OCI-LY7 (cell line): Measurements from ENCODE around the gene DNAH8. TPM values are rescaled to one million over a fixed set of nuclear protein-coding genes. Genes with fewer than 3 reads are reported as not detected.

ENCODE experiments used
- BruUV-seq: library from RNA; stranded (reverse); fragments of 400-500 nt; replicated peaks from 2 replicates; lab custom pipeline; 2021; lab: Mats Ljungman, UMichigan
- CTCF ChIA-PET: fragments of 300-600 bp; sonication (Branson Sonifier 250); formaldehyde crosslinking; loops from one replicate; lab custom pipeline; 2022; ENCODE audit warnings: antibody characterized with exemption; ENCODE audit not compliant: unreplicated experiment; lab: Charles Lee
- POLR2A ChIA-PET: fragments of 300-600 bp; sonication (Branson Sonifier 250); formaldehyde crosslinking; loops from one replicate; lab custom pipeline; 2022; ENCODE audit warnings: antibody characterized with exemption; lab: Charles Lee
- DNase-seq: peaks from one replicate; pipeline ENCODE4 v3.0.0-alpha.2; 2015; ENCODE audit warnings: low spot score
- H2AFZ ChIP-seq: fragments of 200-600 bp; sonication (generic), shearing (Covaris generic); 2 replicates; pipeline ENCODE4 v1.6.1; 2014; ENCODE audit warnings: mild to moderate bottlenecking, antibody characterized with exemption, low read length, moderate library complexity
- H3K27ac ChIP-seq: fragments of 200-600 bp; sonication (generic); 2 replicates; pipeline ENCODE4 v1.5.1; 2014; ENCODE audit warnings: mixed run types, low read depth, mild to moderate bottlenecking, moderate library complexity, low read length, inconsistent platforms; ENCODE audit not compliant: poor library complexity, severe bottlenecking
- H3K36me3 ChIP-seq: fragments of 200-600 bp; sonication (generic); 2 replicates; pipeline ENCODE4 v1.6.1; 2014; ENCODE audit warnings: mild to moderate bottlenecking, antibody characterized with exemption, low read length, moderate library complexity, mixed read lengths; ENCODE audit not compliant: insufficient read depth
- H3K4me1 ChIP-seq: fragments of 200-600 bp; sonication (generic); 2 replicates; pipeline ENCODE4 v1.5.1; 2014; ENCODE audit warnings: mild to moderate bottlenecking, low read length; ENCODE audit not compliant: insufficient read depth, poor library complexity, severe bottlenecking
- H3K4me2 ChIP-seq: fragments of 200-600 bp; sonication (generic); 2 replicates; pipeline ENCODE4 v1.6.1; 2014; ENCODE audit warnings: mild to moderate bottlenecking, low read length
- H3K4me3 ChIP-seq: fragments of 200-600 bp; sonication (generic); 2 replicates; pipeline ENCODE4 v1.5.1; 2014; ENCODE audit warnings: mild to moderate bottlenecking, low read depth, low read length; ENCODE audit not compliant: poor library complexity, severe bottlenecking
- H3K79me2 ChIP-seq: fragments of 200-600 bp; sonication (generic); 2 replicates; pipeline ENCODE4 v1.6.1; 2016; ENCODE audit warnings: low read depth, mild to moderate bottlenecking, low read length, moderate library complexity, mixed read lengths; ENCODE audit not compliant: insufficient read depth
- H3K9me2 ChIP-seq: fragments of 200-600 bp; sonication (generic); 2 replicates; pipeline ENCODE4 v1.6.1; 2016; ENCODE audit warnings: mild to moderate bottlenecking, low read length, mixed read lengths; ENCODE audit not compliant: insufficient read depth
- H3K9me3 ChIP-seq: fragments of 200-600 bp; sonication (generic); 2 replicates; pipeline ENCODE4 v1.6.1; 2014; ENCODE audit warnings: mild to moderate bottlenecking, mixed run types, low read length, mixed read lengths
- H4K20me1 ChIP-seq: fragments of 200-600 bp; sonication (generic); 2 replicates; pipeline ENCODE4 v1.6.1; 2014; ENCODE audit warnings: mild to moderate bottlenecking, antibody characterized with exemption, low read length, moderate library complexity, mixed read lengths; ENCODE audit not compliant: insufficient read depth
- EZH2phosphoT487 ChIP-seq: fragments of 200-600 bp; sonication (generic); IDR thresholded peaks from 2 replicates; pipeline ENCODE4 v1.6.1; 2018; ENCODE audit warnings: low read depth, borderline replicate concordance, mild to moderate bottlenecking, mixed run types, antibody characterized with exemption, low read length, moderate library complexity, mixed read lengths
- intact Hi-C: fragments of 100-400 bp; cut with micrococcal nuclease; formaldehyde crosslinking; loops from one replicate; pipeline ENCODE4 v1.10.0; 2022; ENCODE audit not compliant: unreplicated experiment
- total RNA-seq, 2 experiments: library from RNA; depleted of rRNA in 1 of 2; stranded (reverse); fragments of >200 nt in 1 of 2; shearing (Covaris generic) in 1 of 2; gene quantifications; 2 replicates each; pipeline ENCODE4 v1.2.3, GENCODE V29; 2014 to 2022
- TF ChIP-seq, protein P1 (sequence below): fragments of 200-600 bp; sonication (generic); conservative IDR thresholded peaks from 2 replicates; pipeline ENCODE4 v1.5.1; 2014; ENCODE audit warnings: mild to moderate bottlenecking, antibody characterized with exemption, low read length, moderate library complexity, mixed read lengths

Gene DNAH8
- total RNA-seq, 2 experiments from 2014 or later: not detected

DNA sequence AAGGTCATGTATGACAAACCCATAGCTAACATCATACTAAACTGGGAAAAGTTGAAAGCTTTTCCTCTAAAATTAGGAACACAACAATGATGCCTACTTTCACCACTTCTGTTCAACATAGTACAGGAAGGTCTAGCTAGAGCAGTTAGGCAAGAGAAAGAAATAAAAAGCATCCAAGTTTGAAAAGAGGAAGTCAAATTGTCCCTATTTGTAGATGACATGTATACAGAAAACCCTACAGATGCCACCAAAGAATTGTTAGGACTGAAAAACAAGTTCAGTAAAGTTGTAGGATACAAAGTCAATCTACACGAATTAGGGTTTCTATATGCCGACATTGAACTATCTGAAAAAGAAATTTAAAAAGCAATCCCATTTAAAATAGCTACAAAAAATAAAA, 244.0 kb downstream of the DNAH8 start:
- no TSS peak for BruUV-seq
- no peak overlapping the region for H2AFZ ChIP-seq
- H3K4me1 ChIP-seq: no peaks in the 10 kb centered on the region
- no peak overlapping the region for H3K4me3 ChIP-seq
- H3K9me3 ChIP-seq: no peaks in the 10 kb centered on the region
- no peak for DNase-seq
- no peak for TF ChIP-seq EZH2phosphoT487
- TF ChIP-seq, protein P1, sequence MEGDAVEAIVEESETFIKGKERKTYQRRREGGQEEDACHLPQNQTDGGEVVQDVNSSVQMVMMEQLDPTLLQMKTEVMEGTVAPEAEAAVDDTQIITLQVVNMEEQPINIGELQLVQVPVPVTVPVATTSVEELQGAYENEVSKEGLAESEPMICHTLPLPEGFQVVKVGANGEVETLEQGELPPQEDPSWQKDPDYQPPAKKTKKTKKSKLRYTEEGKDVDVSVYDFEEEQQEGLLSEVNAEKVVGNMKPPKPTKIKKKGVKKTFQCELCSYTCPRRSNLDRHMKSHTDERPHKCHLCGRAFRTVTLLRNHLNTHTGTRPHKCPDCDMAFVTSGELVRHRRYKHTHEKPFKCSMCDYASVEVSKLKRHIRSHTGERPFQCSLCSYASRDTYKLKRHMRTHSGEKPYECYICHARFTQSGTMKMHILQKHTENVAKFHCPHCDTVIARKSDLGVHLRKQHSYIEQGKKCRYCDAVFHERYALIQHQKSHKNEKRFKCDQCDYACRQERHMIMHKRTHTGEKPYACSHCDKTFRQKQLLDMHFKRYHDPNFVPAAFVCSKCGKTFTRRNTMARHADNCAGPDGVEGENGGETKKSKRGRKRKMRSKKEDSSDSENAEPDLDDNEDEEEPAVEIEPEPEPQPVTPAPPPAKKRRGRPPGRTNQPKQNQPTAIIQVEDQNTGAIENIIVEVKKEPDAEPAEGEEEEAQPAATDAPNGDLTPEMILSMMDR: no peak
- no peaks in the 10 kb centered on the region for H4K20me1 ChIP-seq
- CTCF ChIA-PET: no interaction called here
- no peaks in the 10 kb centered on the region for H3K9me2 ChIP-seq
- no peaks in the 10 kb centered on the region for H3K79me2 ChIP-seq
- no peaks in the 10 kb centered on the region for H3K36me3 ChIP-seq
- intact Hi-C loops: no loop called here
- POLR2A ChIA-PET: interaction anchor here (0.6 kb wide), 1 partner anchor 91 kb away, joined by 4 read pairs; no protein-coding TSS in a partner anchor
- H3K4me2 ChIP-seq: no peak overlapping the region
- no peak overlapping the region for H3K27ac ChIP-seq

DNA sequence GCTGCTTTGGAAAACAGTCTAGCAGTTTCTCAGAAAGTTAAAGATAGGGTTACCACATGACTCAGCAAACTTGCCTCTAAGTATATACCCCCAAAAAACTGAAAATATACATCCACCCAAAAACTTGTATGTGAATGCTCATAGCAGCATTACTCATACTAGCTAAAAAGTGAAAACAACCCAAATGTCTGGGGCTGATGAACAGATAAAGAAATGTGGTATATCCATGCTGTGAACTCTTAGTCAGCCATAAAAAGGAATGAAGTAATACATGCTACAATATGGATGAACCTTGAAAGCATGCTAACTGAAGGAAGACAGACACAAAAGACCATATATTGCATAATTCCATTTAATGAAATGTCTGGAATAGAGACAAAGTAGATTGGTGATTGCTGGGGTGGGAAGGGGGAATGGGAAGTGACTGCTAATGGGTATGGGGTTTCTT, 253.6 kb downstream of the DNAH8 start:
- no peaks in the 10 kb centered on the region for H3K9me2 ChIP-seq
- DNase-seq: no peak
- no peak overlapping the region for H3K27ac ChIP-seq
- H3K36me3 ChIP-seq: no peaks in the 10 kb centered on the region
- intact Hi-C loops: no loop called here
- no peak for TF ChIP-seq EZH2phosphoT487
- TF ChIP-seq, protein P1: no peak
- H3K79me2 ChIP-seq: no peaks in the 10 kb centered on the region
- no peaks in the 10 kb centered on the region for H3K4me1 ChIP-seq
- H3K9me3 ChIP-seq: no peaks in the 10 kb centered on the region
- H3K4me3 ChIP-seq: no peak overlapping the region
- no peaks in the 10 kb centered on the region for H4K20me1 ChIP-seq
- no peak overlapping the region for H2AFZ ChIP-seq
- CTCF ChIA-PET: no interaction called here
- POLR2A ChIA-PET: no interaction called here
- no TSS peak for BruUV-seq
- no peak overlapping the region for H3K4me2 ChIP-seq

DNA sequence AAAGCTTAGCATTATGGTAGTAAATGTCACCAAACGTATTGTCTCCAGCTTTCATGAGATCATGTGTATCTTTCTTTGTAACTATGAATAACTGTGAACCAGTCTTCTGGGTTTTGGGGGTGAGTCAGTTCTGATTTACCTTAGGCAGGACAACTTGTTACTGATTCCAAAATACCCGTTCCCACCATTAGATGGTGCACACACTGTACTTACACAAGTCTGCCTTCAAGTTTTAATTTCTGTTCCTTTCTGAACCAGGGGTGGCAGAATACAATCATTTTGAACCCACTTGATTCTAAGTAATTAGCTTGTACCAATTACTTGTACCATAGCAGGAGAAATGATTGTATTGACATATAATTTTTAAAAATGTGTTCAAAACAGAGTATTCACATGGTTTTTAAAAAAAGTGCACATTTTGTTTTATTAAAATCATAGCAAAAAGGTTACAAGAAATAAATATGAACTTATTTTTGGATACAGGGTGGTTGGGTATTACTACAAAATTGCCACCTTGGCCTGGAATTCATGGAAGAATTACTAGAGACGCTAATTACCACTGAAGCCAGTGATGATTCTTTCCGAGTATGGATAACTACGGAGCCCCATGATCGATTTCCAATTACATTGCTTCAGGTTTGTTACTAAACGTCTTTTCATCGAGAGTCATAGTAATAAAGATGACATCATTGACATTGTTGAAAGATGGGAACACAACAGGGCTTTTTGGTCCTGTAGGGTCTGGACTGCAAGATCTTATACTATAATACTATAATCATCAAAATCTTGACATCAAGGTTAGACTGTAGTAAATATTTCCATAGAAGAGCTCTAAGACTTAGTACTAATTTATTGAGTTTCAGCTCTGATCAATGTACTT, 258.3 kb downstream of the DNAH8 start:
- no peak for TF ChIP-seq EZH2phosphoT487
- TF ChIP-seq, protein P1: peak; percentile 81
- POLR2A ChIA-PET: no interaction called here
- no peaks in the 10 kb centered on the region for H3K79me2 ChIP-seq
- no peak overlapping the region for H3K27ac ChIP-seq
- CTCF ChIA-PET: no interaction called here
- no peak overlapping the region for H3K4me2 ChIP-seq
- no peak overlapping the region for H2AFZ ChIP-seq
- BruUV-seq: no TSS peak
- H3K9me3 ChIP-seq: no peaks in the 10 kb centered on the region
- no peaks in the 10 kb centered on the region for H3K36me3 ChIP-seq
- intact Hi-C loops: loop anchor here (10.0 kb wide), 1 partner anchor 331 kb away; no protein-coding TSS in a partner anchor
- H3K4me3 ChIP-seq: no peak overlapping the region
- no peaks in the 10 kb centered on the region for H3K4me1 ChIP-seq
- DNase-seq: peak; percentile 52
- no peaks in the 10 kb centered on the region for H4K20me1 ChIP-seq
- H3K9me2 ChIP-seq: no peaks in the 10 kb centered on the region
